M059J (cell line): ENCODE measurements around the gene ATE1. TPM values are rescaled to one million over a fixed set of nuclear protein-coding genes. Genes with fewer than 3 reads are reported as not detected.
"Not testable (repeated sequence)": the region's sequence is repeated elsewhere in the genome, so short reads cannot be mapped to it uniquely, and the experiment has no call there.

ENCODE experiments used
- DNase-seq: peaks from one replicate; pipeline ENCODE4 v3.0.0-alpha.2; 2012; ENCODE audit warnings: low read depth
- total RNA-seq: library from RNA; depleted of rRNA; stranded (reverse); fragments of >200 nt; shearing (Covaris generic); gene quantifications from 2 replicates; pipeline ENCODE4 v1.2.3, GENCODE V29; 2014

The ATE1 gene
- total RNA-seq, 1 experiment from 2014 or later, result 20.2 TPM

DNA sequence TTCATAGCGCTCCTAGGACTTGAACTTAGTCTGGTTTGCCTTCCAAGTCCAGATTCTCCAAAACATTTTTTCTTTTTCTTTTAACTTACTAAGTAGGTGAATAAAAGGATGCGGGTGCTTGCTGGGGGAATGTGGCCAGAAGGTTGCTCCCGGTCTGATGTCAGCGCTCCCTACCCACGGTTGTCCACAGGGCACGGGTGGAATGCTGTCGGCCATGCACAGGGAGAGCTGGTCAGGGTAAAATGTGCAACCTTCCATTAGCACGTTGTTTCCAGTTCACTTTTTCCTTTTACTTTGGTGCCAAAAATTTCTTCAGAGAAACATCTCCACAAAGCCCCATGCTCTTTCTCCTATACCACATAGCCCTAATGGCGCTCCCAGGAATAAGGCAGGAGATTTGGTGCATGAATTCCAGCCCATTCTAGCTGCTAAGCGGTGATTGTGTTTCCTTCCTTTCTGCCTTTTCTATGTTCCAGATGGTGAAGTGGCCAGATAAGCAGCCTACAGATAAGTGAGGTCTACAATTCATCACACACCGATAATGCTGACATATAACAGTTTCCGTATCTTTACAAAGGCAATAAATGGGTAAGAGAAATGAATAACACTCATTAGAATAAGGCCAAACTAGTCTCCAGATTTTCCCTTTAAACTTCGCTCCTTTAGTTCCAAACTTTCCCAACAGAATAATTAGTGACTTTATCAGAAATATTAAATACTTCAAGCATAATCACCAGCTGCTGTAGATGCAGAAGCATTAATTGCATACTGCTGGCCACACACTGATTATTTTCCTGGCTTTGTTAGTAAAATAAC lies 191.3 kb downstream of the ATE1 start:
- no peak for DNase-seq

DNA sequence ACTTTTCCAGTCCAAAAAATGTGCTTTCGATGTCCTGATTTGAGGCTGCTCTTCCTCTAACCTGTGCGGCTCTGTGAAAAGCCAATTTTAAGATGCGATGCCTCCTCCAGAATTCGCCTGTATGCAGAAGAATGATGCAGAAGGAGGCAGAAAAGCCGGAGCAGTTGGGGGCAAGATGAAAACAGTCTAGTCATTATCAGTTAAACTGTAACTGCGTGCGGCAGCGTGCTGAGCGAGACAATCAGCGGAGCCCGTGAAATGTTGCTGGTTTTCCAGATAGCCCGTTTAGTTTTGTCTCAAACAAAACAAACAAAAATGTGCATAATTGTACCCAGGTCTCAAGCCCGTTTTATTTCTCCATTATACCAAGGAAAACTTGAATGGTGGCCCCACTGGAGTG lies 192.6 kb downstream of the ATE1 start:
- DNase-seq, result no peak

DNA sequence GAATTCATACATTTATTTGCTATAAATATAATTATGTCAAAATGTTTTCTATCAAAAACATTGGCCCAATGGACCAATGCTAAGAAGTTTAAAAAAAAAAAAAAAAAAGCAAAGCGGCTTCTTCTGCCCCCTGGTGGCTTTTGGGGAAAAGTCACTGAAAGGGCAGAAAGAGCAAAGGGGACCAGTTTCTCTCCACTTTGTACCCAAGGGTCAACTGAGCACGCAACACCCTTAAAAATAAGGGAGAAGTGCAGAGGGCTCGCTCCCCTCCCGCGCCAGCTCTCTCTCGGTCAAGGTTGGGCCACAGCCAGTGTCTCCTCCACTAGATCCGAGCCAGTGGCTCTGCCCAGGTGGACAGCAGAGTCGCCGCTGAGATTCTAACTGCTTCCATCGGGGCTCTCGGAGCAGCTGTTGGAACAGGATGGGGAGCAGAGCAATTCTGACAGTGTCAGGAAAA lies 193.2 kb downstream of the ATE1 start:
- peak; percentile 31 for DNase-seq

DNA sequence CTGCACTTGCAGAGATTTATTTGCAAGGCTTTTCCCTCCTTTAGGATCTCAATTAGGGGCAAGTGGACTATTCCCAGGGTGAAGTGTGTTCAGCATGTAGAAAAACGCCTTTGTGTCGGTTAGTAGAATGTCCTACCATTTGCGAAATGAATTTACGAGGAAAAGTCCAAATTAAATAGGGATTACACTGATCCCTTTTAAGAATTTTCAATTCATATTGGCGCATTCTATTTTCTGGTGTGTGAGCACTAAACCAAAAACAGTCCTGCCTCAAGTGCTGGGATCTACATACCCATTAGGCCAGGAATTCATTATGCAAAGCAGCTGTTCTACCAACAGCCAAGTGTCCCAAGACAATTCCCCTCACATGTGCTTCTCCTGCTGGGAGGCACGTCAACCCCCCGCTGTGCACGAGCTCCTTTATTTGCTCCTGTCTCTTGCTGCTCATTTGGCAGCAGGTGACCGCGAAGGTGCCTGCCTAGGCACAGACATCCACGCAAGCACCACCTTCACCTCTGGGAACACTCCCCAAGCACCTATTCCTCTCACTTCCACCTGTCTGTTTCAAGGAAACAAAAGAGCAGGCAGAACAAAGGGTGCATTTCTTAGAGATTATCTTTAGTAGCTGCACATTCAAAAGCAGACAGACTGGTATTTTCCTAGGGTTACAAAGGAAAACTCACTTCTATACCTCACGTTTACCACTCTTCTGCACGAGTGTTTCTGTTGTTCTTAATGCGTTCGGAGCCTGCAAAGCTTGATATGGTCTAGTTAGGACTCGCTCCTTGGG lies 195.0 kb downstream of the ATE1 start:
- DNase-seq, result no peak

DNA sequence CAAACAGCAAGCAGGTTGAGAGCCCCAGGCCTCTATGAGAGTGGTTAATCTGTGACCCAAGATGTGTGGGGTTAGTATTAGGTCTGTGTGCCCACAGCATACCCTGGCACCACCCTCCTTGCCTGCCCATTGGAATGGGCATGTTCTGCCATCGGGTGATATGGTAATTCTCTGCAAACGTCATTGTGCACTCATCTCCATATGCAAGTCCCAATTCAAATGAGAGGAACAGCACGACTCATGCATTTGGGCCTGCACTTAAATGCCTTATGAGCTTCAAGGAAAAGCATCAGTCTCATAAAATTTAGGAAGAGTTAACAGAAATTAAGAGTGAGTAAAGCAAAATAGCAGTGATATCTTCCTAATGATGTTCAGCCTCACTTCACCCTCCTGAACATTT lies 195.7 kb downstream of the ATE1 start:
- no peak for DNase-seq

DNA sequence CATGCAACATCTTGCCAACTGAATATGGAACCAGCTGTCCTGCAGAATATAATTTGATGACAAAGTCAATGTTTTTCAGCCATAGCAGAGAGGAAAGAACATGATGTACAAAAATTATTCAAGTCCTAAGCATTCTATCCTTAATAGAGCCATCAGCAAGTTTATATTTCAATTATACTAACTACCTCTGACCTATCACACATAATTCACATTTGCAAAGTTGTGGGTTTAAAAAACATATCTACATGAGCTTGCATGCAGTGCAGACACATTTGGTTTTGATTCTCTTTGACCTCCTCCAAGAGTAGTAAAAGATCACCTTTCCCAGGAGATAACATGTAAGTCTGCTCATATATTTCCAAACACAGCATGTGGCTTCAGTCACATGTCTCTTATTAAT lies 203.5 kb downstream of the ATE1 start:
- no peak for DNase-seq

DNA sequence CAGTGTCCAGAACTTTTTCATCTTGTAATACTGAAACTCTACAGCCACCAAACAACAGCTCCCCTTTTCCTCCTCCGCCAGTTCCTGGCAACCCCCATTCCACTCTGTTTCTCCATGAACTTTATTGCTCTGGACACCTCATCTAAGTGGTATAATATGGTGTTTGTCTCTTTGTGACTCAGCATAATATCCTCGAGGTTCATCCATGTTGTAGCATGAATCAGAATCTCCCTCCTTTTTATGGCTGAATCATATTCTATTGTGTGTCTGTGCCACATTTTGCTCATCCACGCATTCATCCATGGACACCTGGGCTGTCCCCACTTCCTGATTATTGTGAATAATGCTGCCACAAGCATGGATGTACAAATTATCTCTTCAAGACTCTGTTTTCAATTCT lies 205.2 kb downstream of the ATE1 start:
- peak; percentile 49 for DNase-seq

DNA sequence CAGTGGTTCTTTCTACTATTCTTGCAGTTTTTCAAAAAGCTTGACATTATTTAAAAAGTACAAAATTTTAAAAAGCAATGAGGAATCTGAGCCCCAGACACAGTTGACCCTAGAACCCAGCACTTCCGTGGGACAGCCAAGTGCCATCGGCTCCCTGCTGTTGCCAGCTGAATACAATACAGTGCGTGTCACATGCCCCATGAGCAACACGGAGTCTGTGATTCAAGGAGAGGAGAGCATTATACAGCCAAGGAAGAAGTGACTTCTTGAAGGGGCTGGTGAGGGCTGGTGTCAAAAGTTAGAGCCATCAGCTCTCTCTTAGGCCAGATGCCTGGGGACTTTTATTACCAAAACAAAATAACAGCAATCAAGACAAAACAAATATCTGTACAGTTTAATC lies 206.6 kb downstream of the ATE1 start:
- no peak for DNase-seq

DNA sequence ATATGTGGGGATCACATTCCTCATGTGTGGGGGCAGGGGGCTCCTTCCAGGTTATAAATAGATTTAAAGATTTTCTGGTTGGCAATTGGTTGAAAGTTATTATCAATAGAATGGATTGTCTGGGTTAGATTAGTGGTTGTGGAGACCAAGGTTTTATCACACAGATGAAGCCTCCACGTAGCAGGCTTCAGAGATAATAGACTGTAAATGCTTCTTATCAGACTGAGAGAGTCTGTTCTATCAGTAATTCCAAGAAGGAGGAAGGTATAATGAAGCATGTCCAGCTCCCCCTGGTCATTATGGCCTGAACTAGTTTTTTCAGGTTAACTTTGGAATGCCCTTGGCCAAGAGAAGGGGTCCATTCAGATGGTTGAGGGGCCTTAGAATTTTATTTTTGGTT lies 211.9 kb downstream of the ATE1 start:
- DNase-seq, result no peak

DNA sequence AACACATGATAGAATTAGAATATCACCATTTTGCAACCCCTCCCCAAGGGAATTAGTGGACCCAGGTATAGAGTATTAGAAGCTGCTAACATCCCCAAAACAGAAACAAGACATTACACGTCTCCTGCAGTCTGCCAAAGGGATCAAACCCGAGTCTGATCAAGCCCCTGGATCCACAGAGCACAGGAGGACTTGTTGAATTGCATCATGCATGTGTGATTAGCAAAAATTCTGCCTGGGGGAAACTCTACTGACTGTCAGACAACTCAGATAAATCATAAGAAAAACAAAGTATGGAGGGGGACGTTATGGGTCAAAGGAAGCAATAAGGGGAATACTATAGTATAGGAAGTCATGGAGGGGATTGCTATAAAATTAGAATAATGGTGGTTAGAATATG lies 212.8 kb downstream of the ATE1 start:
- DNase-seq, result no peak

DNA sequence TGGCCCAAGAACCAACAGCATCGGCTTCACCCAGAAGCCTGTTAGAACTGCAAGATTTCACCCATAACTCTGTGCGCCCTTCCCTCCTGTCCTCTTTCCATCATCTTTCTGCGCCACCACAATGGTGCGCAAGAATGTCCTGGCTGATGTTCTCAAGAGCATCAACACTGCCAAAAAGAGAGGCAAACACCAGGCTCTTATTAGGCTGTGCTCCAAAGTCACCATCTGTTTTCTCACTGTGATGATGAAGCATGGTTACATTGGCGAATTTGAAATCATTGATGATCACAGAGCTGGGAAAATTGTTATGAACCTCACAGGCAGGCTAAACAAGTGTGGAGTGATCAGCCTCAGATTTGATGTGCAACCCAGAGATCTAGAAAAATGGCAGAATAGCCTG lies 214.3 kb downstream of the ATE1 start:
- DNase-seq, result no peak

DNA sequence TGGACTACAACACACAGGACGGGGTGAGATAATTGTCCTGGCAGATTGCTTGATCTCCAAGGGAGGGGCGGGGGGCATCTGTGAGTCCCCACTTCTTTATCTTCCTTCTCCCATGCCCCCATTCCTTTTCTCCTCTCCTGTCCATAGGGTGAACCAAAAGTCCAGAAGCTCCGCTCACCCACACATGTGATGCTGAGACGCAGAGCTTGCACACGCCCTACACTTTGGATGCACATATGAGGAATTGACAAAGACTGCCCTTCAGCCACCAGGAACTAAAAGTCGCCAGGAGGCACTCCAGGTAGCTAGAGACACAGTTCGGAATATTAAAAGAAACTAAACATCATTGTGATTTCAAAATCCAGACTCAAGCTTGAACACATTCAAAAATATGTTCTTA lies 216.9 kb downstream of the ATE1 start:
- no peak for DNase-seq

DNA sequence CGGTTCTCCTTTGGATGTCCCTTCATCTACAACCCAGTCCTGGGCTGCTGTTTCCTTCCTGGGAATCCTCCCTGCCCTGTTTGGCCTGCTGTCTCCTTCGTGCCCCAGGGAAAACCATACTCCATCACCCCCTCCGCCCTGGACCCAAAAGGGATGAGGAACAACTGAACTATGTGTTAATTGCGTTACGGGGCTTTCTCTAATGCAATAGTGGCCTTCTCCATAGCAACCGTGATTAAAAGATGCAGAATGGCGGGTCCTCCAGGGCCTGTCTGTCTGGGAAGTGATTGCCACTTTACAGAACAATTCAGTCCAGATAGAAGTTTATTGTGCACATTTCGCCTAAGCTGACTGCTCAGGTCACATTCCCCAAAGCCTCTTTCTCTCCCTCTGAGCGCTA lies 217.6 kb downstream of the ATE1 start:
- peak; percentile 53 for DNase-seq

DNA sequence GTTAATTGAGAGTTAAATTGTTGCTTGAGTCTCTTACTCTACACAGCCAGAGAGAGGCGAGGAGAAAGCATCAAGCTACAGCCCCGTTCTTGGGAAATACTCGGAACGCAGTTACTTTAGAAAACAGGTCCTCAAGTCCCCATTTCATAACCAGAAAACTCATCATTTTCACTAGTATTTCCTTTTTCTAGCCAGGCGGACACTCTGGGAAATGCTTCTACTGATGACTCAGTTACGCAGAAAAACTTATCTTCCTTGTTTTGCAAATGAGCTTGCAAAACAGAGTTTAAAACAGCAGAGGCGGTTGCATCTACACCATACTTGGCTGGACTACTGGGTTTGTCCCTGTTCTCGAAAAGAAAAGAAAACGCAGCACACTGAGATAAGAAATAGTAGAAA lies 218.2 kb downstream of the ATE1 start:
- DNase-seq, result peak; percentile 60

DNA sequence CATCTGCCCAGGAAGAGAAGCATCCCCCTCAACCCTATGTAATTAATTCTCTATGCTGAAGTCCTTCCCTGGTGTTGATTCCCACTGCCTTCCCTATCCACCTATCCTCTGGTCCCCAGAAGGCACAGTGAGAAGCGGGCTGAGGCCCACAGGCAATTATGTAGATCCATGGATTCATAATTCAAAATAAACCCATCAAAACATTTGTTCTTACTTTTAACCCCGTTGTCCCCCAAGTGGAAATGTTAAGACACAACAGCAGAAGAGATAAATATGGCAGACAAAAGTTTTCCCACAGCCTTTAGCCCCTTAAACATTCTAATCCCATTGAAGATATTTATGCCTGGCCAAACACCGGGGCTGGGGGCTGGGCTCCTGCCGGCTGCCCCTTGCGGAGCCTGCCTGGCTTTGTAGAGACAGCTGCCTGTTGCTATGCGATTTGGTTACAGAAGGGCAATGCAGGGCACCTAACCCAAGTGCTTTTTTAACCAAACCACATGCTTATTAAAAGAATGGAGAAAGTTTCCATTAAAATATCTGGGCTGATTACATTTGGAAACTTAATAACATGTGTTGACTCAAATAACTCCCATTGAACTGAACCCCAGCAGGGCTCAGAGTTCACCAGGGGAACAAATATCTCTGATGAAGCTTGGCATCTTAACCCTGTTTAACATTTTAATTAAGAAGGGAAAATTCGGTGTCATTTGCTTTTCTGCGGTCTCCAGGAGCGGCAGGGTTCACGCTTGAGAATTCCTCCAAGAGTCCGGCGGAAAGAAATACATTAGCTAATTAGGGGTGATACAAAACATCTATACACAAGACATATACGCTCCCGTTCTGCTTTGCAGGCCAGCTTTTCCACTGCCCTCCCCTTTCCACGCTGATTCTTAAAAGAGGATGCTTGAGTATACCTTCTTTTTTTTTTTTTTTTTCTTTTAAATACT lies 218.8 kb downstream of the ATE1 start:
- DNase-seq, result peak; percentile 12

DNA sequence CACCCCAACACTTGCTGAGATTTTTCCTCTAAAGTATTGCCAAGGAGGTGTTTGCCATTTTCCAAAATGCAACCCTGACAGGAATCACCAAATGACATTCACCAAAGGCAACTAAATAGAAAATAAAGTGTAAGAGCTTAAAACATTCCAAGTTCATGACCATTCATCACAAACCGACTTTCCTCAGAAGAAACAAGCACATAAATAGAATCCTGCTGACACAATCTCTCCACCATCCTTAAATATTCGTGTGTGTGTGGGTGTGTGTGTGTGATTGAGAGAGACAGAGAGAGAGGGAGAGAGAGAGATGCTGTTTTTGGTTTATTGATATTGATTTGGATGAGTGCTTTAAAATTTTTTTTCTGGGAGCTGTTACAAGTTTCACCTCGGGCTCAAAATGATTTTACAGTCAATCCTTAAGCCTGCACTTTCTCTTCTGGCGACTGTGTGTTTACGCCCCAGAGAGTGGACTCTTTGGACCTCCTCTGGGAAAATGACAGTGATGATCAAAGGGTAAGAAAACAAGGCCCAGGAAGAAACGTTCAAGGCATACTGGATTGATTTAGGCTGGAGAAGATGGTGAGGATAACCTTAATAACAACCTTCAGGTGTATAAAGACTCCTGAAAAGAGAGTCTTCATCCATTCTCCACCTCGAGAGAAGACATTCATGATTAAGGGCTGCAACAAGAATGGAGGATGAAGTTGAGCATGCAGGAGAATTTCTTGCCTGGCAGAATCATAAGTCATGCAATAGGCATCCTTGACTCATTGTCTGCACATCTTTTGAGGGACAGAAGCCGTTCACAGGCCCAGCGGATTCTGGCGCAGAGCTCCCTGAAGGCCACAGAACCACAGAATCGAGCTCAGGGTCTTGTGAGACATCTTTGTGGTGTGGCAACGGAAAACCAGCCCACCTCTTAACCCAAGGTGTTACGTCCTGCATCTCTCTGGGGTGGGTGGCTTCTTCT lies 225.2 kb downstream of the ATE1 start:
- peak; percentile 89 for DNase-seq

DNA sequence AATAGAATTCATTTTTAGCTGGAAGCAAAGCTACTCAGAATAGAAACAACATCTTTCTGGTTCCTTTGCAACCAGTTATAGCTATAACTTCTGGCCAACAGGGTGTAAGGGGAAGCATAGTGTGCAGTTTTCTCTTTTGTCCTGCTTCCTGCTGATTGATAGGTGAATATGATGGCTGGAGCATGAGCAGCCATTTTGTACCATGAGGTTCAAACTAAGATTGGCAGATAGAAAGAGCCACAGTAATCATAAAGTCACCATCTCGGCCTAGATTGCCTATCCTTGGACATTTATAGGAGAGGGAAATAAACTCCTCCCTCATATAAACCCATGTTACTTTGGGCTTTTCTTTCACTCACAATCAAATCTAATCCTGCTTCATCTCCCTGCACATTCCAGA lies 227.4 kb downstream of the ATE1 start:
- no peak for DNase-seq

DNA sequence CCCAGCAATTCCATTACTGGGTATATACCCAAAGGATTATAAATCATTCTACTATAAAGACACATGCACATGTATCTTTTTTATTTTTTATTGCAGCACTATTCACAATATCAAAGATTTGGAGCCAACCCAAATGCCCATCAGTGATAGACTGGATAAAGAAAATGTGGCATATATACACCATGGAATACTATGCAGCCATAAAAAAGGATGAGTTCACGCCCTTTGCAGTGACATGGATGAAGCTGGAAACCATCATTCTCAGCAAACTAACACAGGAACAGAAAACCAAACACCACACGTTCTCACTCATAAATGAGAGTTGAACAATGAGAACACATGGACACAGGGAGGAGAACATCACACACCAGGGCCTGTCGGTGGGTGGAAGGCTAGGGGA lies 228.1 kb downstream of the ATE1 start:
- DNase-seq, result not testable (repeated sequence)

DNA sequence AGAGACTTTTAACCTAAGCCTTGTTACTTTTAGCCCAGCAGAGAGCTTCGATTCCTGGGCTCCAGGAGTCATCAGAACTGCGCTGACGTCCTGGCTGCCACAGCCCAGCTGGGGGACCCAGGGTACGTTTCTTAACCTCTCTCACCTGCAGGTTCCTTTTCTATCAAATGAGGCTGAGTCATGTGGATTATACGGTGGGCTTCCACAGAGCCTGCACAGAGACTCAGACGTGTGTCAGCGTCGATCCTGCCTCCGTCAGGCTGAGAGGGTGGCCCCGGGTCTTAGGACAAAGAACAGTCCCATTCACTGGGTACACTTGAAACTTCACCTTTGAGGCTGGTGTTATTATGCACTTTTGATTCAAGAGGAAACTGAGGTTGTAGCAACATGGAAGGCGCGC lies 228.9 kb downstream of the ATE1 start:
- DNase-seq, result no peak

DNA sequence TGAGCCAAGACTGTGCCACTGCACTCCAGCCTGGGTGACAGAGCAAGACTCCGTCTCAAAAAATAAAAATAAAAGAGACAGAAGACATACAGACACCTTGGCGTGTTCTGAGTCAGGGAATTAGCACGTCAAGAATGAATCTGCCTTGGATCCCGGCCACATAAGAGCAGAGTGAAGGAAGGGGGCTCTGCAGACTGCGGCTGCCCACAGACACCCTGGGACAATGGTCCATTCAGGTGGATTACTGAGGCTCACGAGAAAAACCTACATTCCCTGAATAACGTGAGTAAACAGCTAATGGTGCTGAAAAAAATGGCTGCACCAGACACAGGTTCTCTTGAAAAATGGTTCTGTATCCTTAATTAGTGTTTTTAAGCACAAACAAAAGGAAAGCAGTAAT lies 229.5 kb downstream of the ATE1 start:
- peak; percentile 70 for DNase-seq

DNA sequence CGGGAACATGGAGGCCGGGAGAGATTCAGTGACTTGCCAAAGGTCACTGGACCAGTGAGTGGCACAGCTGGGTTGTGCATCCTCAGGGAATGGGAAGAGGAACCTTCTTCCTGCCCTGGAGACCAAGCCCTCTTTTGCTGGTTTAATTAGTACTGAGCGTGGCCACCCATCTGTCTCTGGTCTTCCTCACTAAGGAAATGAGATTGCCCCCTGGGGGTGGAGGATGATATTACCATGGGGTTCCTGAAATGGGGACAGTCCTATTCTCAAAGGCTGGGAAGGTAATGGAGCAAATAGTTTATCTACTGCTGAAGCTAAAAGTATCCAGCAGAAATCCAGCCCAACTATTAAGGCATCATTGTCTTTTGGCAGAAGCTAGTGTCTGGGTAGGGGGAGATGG lies 231.0 kb downstream of the ATE1 start:
- DNase-seq, result peak; percentile 10
